ENCODE data around the gene SLC6A1. TPM values are rescaled to one million over a fixed set of nuclear protein-coding genes. Genes with fewer than 3 reads are reported as not detected.

The SLC6A1 gene
- total RNA-seq, 1 experiment from 2014 or later = not detected

DNA sequence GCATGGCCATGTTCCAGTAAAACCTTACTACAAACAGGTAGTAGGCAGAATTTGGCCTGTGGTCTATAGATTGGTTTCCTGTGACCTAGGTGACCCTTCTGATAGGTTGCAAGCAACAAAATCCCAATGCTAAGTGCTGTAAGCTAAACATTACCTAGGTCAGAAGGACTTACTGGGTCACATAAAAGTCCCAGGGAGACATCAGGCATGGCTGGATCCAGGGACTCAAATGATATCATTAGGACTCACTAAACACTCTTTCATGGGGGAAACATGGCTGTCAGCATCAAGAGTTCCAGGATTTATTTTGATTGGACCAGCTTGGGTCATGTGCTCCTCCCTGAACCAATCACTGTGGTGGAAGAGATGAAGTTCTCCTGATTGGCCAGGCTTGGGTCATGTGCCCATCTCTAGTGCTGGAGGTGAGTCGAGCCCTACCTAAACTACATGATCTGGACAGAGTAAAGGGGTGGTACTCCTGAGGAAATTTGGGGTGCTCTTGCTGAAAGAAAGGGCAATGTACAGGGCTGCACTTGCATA, 16.8 kb upstream of the SLC6A1 start:
- intact Hi-C loops (cut with micrococcal nuclease; ENCODE audit: unreplicated experiment) = no loop called here
- CTCF ChIA-PET = no interaction called here
- BruUV-seq (replicated peaks) = no TSS peak
- DNase-seq = no peak
- Mint-ChIP-seq H3K4me3 (ENCODE audit: low read depth, unreplicated experiment) (no peak overlapping the region), H3K27ac (ENCODE audit: unreplicated experiment) (no peak overlapping the region), H3K4me1 (ENCODE audit: low read depth, unreplicated experiment) (no peaks in the 10 kb centered on the region), H3K36me3 (ENCODE audit: insufficient read depth, unreplicated experiment) (no peaks in the 10 kb centered on the region), H3K9me3 (ENCODE audit: low read depth, unreplicated experiment) (no peaks in the 10 kb centered on the region), H3K27me3 (ENCODE audit: unreplicated experiment) (peaks cover 100% of the 10 kb centered on the region)
- TF ChIP-seq, protein P1, sequence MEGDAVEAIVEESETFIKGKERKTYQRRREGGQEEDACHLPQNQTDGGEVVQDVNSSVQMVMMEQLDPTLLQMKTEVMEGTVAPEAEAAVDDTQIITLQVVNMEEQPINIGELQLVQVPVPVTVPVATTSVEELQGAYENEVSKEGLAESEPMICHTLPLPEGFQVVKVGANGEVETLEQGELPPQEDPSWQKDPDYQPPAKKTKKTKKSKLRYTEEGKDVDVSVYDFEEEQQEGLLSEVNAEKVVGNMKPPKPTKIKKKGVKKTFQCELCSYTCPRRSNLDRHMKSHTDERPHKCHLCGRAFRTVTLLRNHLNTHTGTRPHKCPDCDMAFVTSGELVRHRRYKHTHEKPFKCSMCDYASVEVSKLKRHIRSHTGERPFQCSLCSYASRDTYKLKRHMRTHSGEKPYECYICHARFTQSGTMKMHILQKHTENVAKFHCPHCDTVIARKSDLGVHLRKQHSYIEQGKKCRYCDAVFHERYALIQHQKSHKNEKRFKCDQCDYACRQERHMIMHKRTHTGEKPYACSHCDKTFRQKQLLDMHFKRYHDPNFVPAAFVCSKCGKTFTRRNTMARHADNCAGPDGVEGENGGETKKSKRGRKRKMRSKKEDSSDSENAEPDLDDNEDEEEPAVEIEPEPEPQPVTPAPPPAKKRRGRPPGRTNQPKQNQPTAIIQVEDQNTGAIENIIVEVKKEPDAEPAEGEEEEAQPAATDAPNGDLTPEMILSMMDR (IDR thresholded peaks at IDR 0.05; ENCODE audit: unreplicated experiment) = no peak

DNA sequence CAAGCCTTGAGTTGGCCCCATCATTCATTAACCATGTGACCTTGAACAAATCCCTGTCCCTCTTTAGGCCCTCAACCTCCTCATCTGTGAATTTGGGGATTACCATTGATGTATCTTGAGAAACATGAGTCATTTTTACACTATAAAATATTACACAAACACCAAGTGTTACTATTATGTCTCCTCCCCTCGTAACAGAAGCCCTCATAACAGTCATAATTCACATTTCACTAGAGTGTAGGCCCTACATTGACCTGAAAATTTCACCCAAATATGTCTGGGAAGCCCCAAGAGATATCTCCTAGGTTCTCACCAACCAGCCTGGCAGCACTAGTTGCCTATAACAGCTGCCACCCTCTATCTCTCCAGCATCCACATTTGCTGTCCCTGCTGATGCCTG, 15.8 kb upstream of the SLC6A1 start:
- Mint-ChIP-seq H3K4me3 (ENCODE audit: low read depth, unreplicated experiment) (no peak overlapping the region), H3K9me3 (ENCODE audit: low read depth, unreplicated experiment) (no peaks in the 10 kb centered on the region), H3K4me1 (ENCODE audit: low read depth, unreplicated experiment) (no peaks in the 10 kb centered on the region), H3K36me3 (ENCODE audit: insufficient read depth, unreplicated experiment) (no peaks in the 10 kb centered on the region), H3K27me3 (ENCODE audit: unreplicated experiment) (peaks cover 100% of the 10 kb centered on the region), H3K27ac (ENCODE audit: unreplicated experiment) (no peak overlapping the region)
- TF ChIP-seq, protein P1 (IDR thresholded peaks at IDR 0.05; ENCODE audit: unreplicated experiment) = no peak
- intact Hi-C loops (cut with micrococcal nuclease; ENCODE audit: unreplicated experiment) = no loop called here
- CTCF ChIA-PET = no interaction called here
- BruUV-seq (replicated peaks) = no TSS peak
- DNase-seq = no peak

- Mint-ChIP-seq H3K4me3 (ENCODE audit: low read depth, unreplicated experiment) (no peak overlapping the region), H3K27me3 (ENCODE audit: unreplicated experiment) (peaks cover 95% of the 10 kb centered on the region), H3K27ac (ENCODE audit: unreplicated experiment) (no peak overlapping the region), H3K4me1 (ENCODE audit: low read depth, unreplicated experiment) (no peaks in the 10 kb centered on the region), H3K9me3 (ENCODE audit: low read depth, unreplicated experiment) (no peaks in the 10 kb centered on the region), H3K36me3 (ENCODE audit: insufficient read depth, unreplicated experiment) (no peaks in the 10 kb centered on the region)
- BruUV-seq (replicated peaks) = no TSS peak
- CTCF ChIA-PET = no interaction called here
- TF ChIP-seq, protein P1 (IDR thresholded peaks at IDR 0.05; ENCODE audit: unreplicated experiment) = no peak
- DNase-seq = no peak
- intact Hi-C loops (cut with micrococcal nuclease; ENCODE audit: unreplicated experiment) = no loop called here
Measured at GRCh38 chr3:10977892-10978510, 14.5 kb upstream of the SLC6A1 start.

- TF ChIP-seq, protein P1 (IDR thresholded peaks at IDR 0.05; ENCODE audit: unreplicated experiment) = no peak
- CTCF ChIA-PET = no interaction called here
Measured at GRCh38 chr3:10978956-10979355, 13.6 kb upstream of the SLC6A1 start.

More at GRCh38 chr3:10978956-10979355, 13.6 kb upstream of the SLC6A1 start:
- Mint-ChIP-seq H3K36me3 (ENCODE audit: insufficient read depth, unreplicated experiment) (no peaks in the 10 kb centered on the region), H3K4me3 (ENCODE audit: low read depth, unreplicated experiment) (no peak overlapping the region), H3K4me1 (ENCODE audit: low read depth, unreplicated experiment) (no peaks in the 10 kb centered on the region), H3K9me3 (ENCODE audit: low read depth, unreplicated experiment) (no peaks in the 10 kb centered on the region), H3K27me3 (ENCODE audit: unreplicated experiment) (peaks cover 86% of the 10 kb centered on the region), H3K27ac (ENCODE audit: unreplicated experiment) (no peak overlapping the region)
- no peak for DNase-seq
- no TSS peak for BruUV-seq (replicated peaks)
- intact Hi-C loops (cut with micrococcal nuclease; ENCODE audit: unreplicated experiment) = no loop called here

Data from Calu3 (cell line).